CD4-positive, CD25-positive, alpha-beta regulatory T cell (primary cell): ENCODE data around the gene DYRK1A. TPM values are rescaled to one million over a fixed set of nuclear protein-coding genes. Genes with fewer than 3 reads are reported as not detected.
"Not testable (repeated sequence)": the region's sequence is repeated elsewhere in the genome, so short reads cannot be mapped to it uniquely, and the experiment has no call there.

Experiments
- ATAC-seq, 2 donors: fragments of 150-1000 bp; cut with Tn5 transposase; one replicate each; pipeline ENCODE4 v1.10.0; 2021; ENCODE audit warnings: low read depth in 2 of 2, moderate number of reproducible peaks in 2 of 2, moderate library complexity in 1 of 2
- DNase-seq, 3 donors: peaks; one replicate each; pipeline versions ENCODE4 v3.0.0 to v3.0.0-alpha.2; 2012 to 2022; ENCODE audit warnings: mixed read lengths in 1 of 3
- H3K27ac ChIP-seq: one replicate; pipeline ENCODE4 v1.7.0; 2013; ENCODE audit warnings: mild to moderate bottlenecking, low read length; ENCODE audit not compliant: insufficient read depth, poor library complexity, severe bottlenecking
- H3K27me3 ChIP-seq: one replicate; pipeline ENCODE4 v1.7.0; 2013; ENCODE audit warnings: low read length; ENCODE audit not compliant: control insufficient read depth, insufficient read depth
- H3K36me3 ChIP-seq: one replicate; pipeline ENCODE4 v1.7.0; 2013; ENCODE audit warnings: mild to moderate bottlenecking, low read length, moderate library complexity; ENCODE audit not compliant: control insufficient read depth, insufficient read depth
- H3K4me1 ChIP-seq: 2 replicates; pipeline ENCODE4 v1.7.0; 2013; ENCODE audit warnings: mild to moderate bottlenecking, low read length; ENCODE audit not compliant: insufficient read depth, control insufficient read depth, poor library complexity, severe bottlenecking
- H3K4me3 ChIP-seq: one replicate; pipeline ENCODE4 v1.7.0; 2013; ENCODE audit warnings: low read depth, mild to moderate bottlenecking, low read length, moderate library complexity
- H3K9me3 ChIP-seq, 2 experiments: 1 replicate in 1 of 2; 2 replicates in 1 of 2; pipeline ENCODE4 v1.7.0; 2013; ENCODE audit warnings: low read length in 2 of 2, mild to moderate bottlenecking in 1 of 2, moderate library complexity in 1 of 2; ENCODE audit not compliant: control insufficient read depth in 2 of 2
- H3K27ac Mint-ChIP-seq, 3 donors: one replicate each; pipeline ENCODE4 v1.8.0; 2020 to 2022; ENCODE audit warnings: mild to moderate bottlenecking in 3 of 3, mixed read lengths in 3 of 3, moderate library complexity in 2 of 3
- H3K27me3 Mint-ChIP-seq: one replicate; pipeline ENCODE4 v1.8.0; 2022; ENCODE audit warnings: mild to moderate bottlenecking, mixed read lengths
- H3K36me3 Mint-ChIP-seq: one replicate; pipeline ENCODE4 v1.8.0; 2020; ENCODE audit warnings: mixed read lengths
- H3K4me1 Mint-ChIP-seq, 4 donors: one replicate each; pipeline ENCODE4 v1.8.0; 2020 to 2022; ENCODE audit warnings: mixed read lengths in 4 of 4, mild to moderate bottlenecking in 1 of 4
- H3K4me3 Mint-ChIP-seq, 4 donors: one replicate each; pipeline ENCODE4 v1.8.0; 2020 to 2022; ENCODE audit warnings: mild to moderate bottlenecking in 4 of 4, mixed read lengths in 4 of 4, moderate library complexity in 3 of 4
- H3K9me3 Mint-ChIP-seq, 7 donors: one replicate each; pipeline ENCODE4 v1.8.0; 2020 to 2022; ENCODE audit warnings: mixed read lengths in 7 of 7, mild to moderate bottlenecking in 3 of 7, moderate library complexity in 2 of 7
- polyA plus RNA-seq, 4 donors: library from polyadenylated mRNA; unstranded; fragments of 300-500 nt; fragmentation: Illumina TruSeq; gene quantifications; one replicate each; pipeline ENCODE4 v1.2.3, GENCODE V29; 2021
- total RNA-seq: library from RNA; stranded (reverse); gene quantifications from one replicate; pipeline ENCODE4 v1.2.3, GENCODE V29; 2022

DYRK1A gene
- total and polyA plus RNA-seq, 5 donors from 2014 or later = 2.6 to 143 (median 6.1) TPM

GRCh38 chr21:37524944-37525343 lies 158.4 kb downstream of the DYRK1A start:
- H3K27me3 ChIP-seq, H3K4me3 ChIP-seq, H3K4me1 ChIP-seq, DNase-seq, H3K36me3 Mint-ChIP-seq, H3K36me3 ChIP-seq, H3K27ac ChIP-seq, H3K9me3 Mint-ChIP-seq, ATAC-seq, H3K9me3 ChIP-seq, H3K27me3 Mint-ChIP-seq, H3K27ac Mint-ChIP-seq, H3K4me3 Mint-ChIP-seq: not testable (repeated sequence)
- H3K4me1 Mint-ChIP-seq = peaks cover 0 to 13% (median 3%) of the 10 kb centered on the region in 4 donors

- no peak overlapping the region for H3K4me3 Mint-ChIP-seq
- H3K36me3 ChIP-seq = no peaks in the 10 kb centered on the region
- no peaks in the 10 kb centered on the region for H3K9me3 ChIP-seq
- no peak overlapping the region for H3K27ac ChIP-seq
- H3K4me1 Mint-ChIP-seq = peaks cover 0 to 13% (median 3%) of the 10 kb centered on the region in 4 donors
- H3K4me3 ChIP-seq = no peak overlapping the region
- no peak for DNase-seq
- H3K9me3 Mint-ChIP-seq = peaks cover 0 to 3% (median 0%) of the 10 kb centered on the region in 7 donors
- no peaks in the 10 kb centered on the region for H3K36me3 Mint-ChIP-seq
- H3K4me1 ChIP-seq = no peaks in the 10 kb centered on the region
- no peak for ATAC-seq
- peaks cover 2% of the 10 kb centered on the region for H3K27me3 ChIP-seq
- H3K27me3 Mint-ChIP-seq = peaks cover 5% of the 10 kb centered on the region
- H3K27ac Mint-ChIP-seq = no peak overlapping the region
These were observed 159.2 kb downstream of the DYRK1A start for GRCh38 chr21:37525810-37526209.

GRCh38 chr21:37527103-37527502 lies 160.5 kb downstream of the DYRK1A start:
- Mint-ChIP-seq H3K27me3 (peaks cover 14% of the 10 kb centered on the region), H3K27ac (no peak overlapping the region), H3K4me3 (no peak overlapping the region), H3K4me1 (peaks cover 0 to 6% (median 3%) of the 10 kb centered on the region in 4 donors), H3K36me3 (no peaks in the 10 kb centered on the region), H3K9me3 (peaks cover 0 to 3% (median 0%) of the 10 kb centered on the region in 7 donors)
- Histone ChIP-seq H3K4me1 (no peaks in the 10 kb centered on the region), H3K27me3 (peaks cover 2% of the 10 kb centered on the region), H3K4me3 (no peak overlapping the region), H3K9me3 (no peaks in the 10 kb centered on the region), H3K36me3 (no peaks in the 10 kb centered on the region), H3K27ac (no peak overlapping the region)
- no peak for ATAC-seq
- no peak for DNase-seq

- no peak overlapping the region for H3K27ac ChIP-seq
- Mint-ChIP-seq H3K4me3 (no peak overlapping the region), H3K9me3 (peaks cover 0 to 3% (median 0%) of the 10 kb centered on the region in 7 donors), H3K27me3 (peaks cover 17% of the 10 kb centered on the region), H3K36me3 (no peaks in the 10 kb centered on the region), H3K27ac (no peak overlapping the region), H3K4me1 (peaks cover 0 to 3% (median under 1%) of the 10 kb centered on the region in 4 donors)
- H3K27me3 ChIP-seq = peaks cover 2% of the 10 kb centered on the region
- no peaks in the 10 kb centered on the region for H3K36me3 ChIP-seq
- DNase-seq = no peak
- ATAC-seq = no peak
- H3K4me1 ChIP-seq = no peaks in the 10 kb centered on the region
- H3K9me3 ChIP-seq = no peaks in the 10 kb centered on the region
- no peak overlapping the region for H3K4me3 ChIP-seq
These were observed 161.1 kb downstream of the DYRK1A start for GRCh38 chr21:37527716-37528115.

- ATAC-seq = no peak
- Mint-ChIP-seq H3K9me3 (peaks cover 0 to 3% (median 0%) of the 10 kb centered on the region in 7 donors), H3K4me1 (no peaks in the 10 kb centered on the region)
These were observed 161.8 kb downstream of the DYRK1A start for GRCh38 chr21:37528150-37528937.

GRCh38 chr21:37529649-37530048 lies 163.1 kb downstream of the DYRK1A start:
- Histone ChIP-seq H3K9me3 (no peaks in the 10 kb centered on the region), H3K36me3 (no peaks in the 10 kb centered on the region), H3K27ac (no peak overlapping the region), H3K4me3 (no peak overlapping the region), H3K4me1 (no peaks in the 10 kb centered on the region), H3K27me3 (peaks cover 8% of the 10 kb centered on the region)
- ATAC-seq (no peak), DNase-seq (no peak)
- peak overlapping the region in 1 of 3 donors; percentile 38 for H3K27ac Mint-ChIP-seq
- peaks cover 0 to 6% (median 0%) of the 10 kb centered on the region in 4 donors for H3K4me1 Mint-ChIP-seq
- H3K9me3 Mint-ChIP-seq = peaks cover 0 to 3% (median 0%) of the 10 kb centered on the region in 7 donors
- peaks cover 25% of the 10 kb centered on the region for H3K27me3 Mint-ChIP-seq
- H3K36me3 Mint-ChIP-seq = no peaks in the 10 kb centered on the region
- H3K4me3 Mint-ChIP-seq = no peak overlapping the region

More at GRCh38 chr21:37528150-37528937, 161.8 kb downstream of the DYRK1A start:
- no peaks in the 10 kb centered on the region for H3K9me3 ChIP-seq
- DNase-seq = no peak
- no peaks in the 10 kb centered on the region for H3K36me3 Mint-ChIP-seq
- no peak overlapping the region for H3K4me3 Mint-ChIP-seq
- H3K27ac Mint-ChIP-seq = no peak overlapping the region
- no peak overlapping the region for H3K4me3 ChIP-seq
- H3K36me3 ChIP-seq = no peaks in the 10 kb centered on the region
- H3K27me3 ChIP-seq = peaks cover 2% of the 10 kb centered on the region
- H3K4me1 ChIP-seq = no peaks in the 10 kb centered on the region
- H3K27ac ChIP-seq = no peak overlapping the region
- H3K27me3 Mint-ChIP-seq = peaks cover 19% of the 10 kb centered on the region

- Mint-ChIP-seq H3K4me1 (peaks cover 0 to 6% (median 0%) of the 10 kb centered on the region in 4 donors), H3K4me3 (no peak overlapping the region)
These were observed 164.4 kb downstream of the DYRK1A start for GRCh38 chr21:37530901-37531351.

More at GRCh38 chr21:37530901-37531351, 164.4 kb downstream of the DYRK1A start:
- no peaks in the 10 kb centered on the region for H3K36me3 ChIP-seq
- no peak overlapping the region for H3K27ac Mint-ChIP-seq
- H3K4me1 ChIP-seq = no peaks in the 10 kb centered on the region
- no peaks in the 10 kb centered on the region for H3K36me3 Mint-ChIP-seq
- no peaks in the 10 kb centered on the region for H3K9me3 ChIP-seq
- H3K27me3 ChIP-seq = peaks cover 8% of the 10 kb centered on the region
- ATAC-seq (no peak), DNase-seq (no peak)
- H3K4me3 ChIP-seq = no peak overlapping the region
- no peak overlapping the region for H3K27ac ChIP-seq
- H3K27me3 Mint-ChIP-seq = peaks cover 32% of the 10 kb centered on the region
- peaks cover 0 to 5% (median 0%) of the 10 kb centered on the region in 7 donors for H3K9me3 Mint-ChIP-seq
